Colonic mucosa (tissue), 4 donors: ENCODE results near the gene NRAP. TPM values are rescaled to one million over a fixed set of nuclear protein-coding genes. Genes with fewer than 3 reads are reported as not detected.

Experiments
- DNase-seq: peaks from one replicate; pipeline ENCODE4 v3.0.0-alpha.2; 2020
- H3K27ac ChIP-seq: fragments of 200-600 bp; one replicate; pipeline ENCODE4 v1.8.0; 2021
- H3K27me3 ChIP-seq: fragments of 200-600 bp; one replicate; pipeline ENCODE4 v1.8.0; 2021
- H3K36me3 ChIP-seq: fragments of 200-600 bp; one replicate; pipeline ENCODE4 v1.8.0; 2021
- H3K4me1 ChIP-seq: fragments of 200-600 bp; one replicate; pipeline ENCODE4 v1.8.0; 2021; ENCODE audit warnings: mild to moderate bottlenecking
- H3K4me3 ChIP-seq: fragments of 200-600 bp; one replicate; pipeline ENCODE4 v1.8.0; 2021
- H3K9ac ChIP-seq, 2 donors: one replicate each; pipeline ENCODE4 v1.7.0; 2013; ENCODE audit warnings: control low read depth in 2 of 2, low read depth in 2 of 2, low read length in 2 of 2
- H3K9me3 ChIP-seq: fragments of 200-600 bp; one replicate; pipeline ENCODE4 v1.8.0; 2021
- CTCF ChIP-seq: fragments of 200-600 bp; IDR thresholded peaks from one replicate; pipeline ENCODE4 v1.8.0; 2022; ENCODE audit warnings: antibody characterized with exemption, mild to moderate bottlenecking
- intact Hi-C: fragments of 100-400 bp; cut with DNase I; formaldehyde crosslinking; loops from one replicate; pipeline ENCODE4 v1.14.1; 2022
- total RNA-seq, 2 donors: library from RNA; stranded (reverse); fragmentation: NEBNext Ultra II Directional in 1 of 2; extraction: Animal tissue kit (Norgen Biotek cat#: 25700) in 1 of 2; gene quantifications; one replicate each; pipeline ENCODE4 v1.2.1, GENCODE V29; 2021
- donor health status: healthy.
- donor health status: DM: no; HTN: no; CAD: no.
- donor health status: DM: no; HTN: no; CAD: no.

Gene NRAP
- total RNA-seq, 2 donors from 2014 or later = 1.1 to 1.3 TPM

- no peak for TF ChIP-seq CTCF
- DNase-seq = no peak
- H3K4me1 ChIP-seq = no peaks in the 10 kb centered on the region
- H3K27me3 ChIP-seq = no peaks in the 10 kb centered on the region
- H3K4me3 ChIP-seq = no peak overlapping the region
- H3K9ac ChIP-seq = no peak overlapping the region
- H3K9me3 ChIP-seq = no peaks in the 10 kb centered on the region
- H3K27ac ChIP-seq = no peak overlapping the region
- intact Hi-C loops = no loop called here
- H3K36me3 ChIP-seq = peaks cover 12% of the 10 kb centered on the region
Observed at GRCh38 chr10:113689574-113689973, 25.7 kb upstream of the NRAP start.

DNA sequence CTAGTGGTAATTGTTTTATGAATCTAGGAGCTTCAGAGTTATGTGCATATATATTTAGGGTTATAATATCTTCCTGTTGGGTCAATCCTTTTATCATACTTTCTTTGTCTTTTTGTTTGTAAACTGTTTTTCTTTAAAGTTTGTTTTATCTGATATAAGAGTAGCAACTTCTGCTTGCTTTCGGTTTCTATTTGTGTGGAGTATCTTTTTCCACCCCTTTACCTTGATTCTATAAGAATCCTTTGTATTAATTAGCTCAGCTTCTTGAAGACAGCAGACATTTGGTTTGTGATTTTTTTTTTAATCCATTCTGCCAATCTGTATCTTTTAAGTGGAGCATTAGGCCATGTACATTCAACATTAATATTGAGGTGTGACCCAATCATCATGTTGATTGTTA lies 25.2 kb upstream of the NRAP start:
- TF ChIP-seq CTCF = no peak
- no peak for DNase-seq
- H3K36me3 ChIP-seq = peaks cover 12% of the 10 kb centered on the region
- intact Hi-C loops = no loop called here
- no peak overlapping the region for H3K27ac ChIP-seq
- no peak overlapping the region for H3K4me3 ChIP-seq
- no peaks in the 10 kb centered on the region for H3K27me3 ChIP-seq
- no peaks in the 10 kb centered on the region for H3K9me3 ChIP-seq
- H3K9ac ChIP-seq = no peak overlapping the region
- no peaks in the 10 kb centered on the region for H3K4me1 ChIP-seq

GRCh38 chr10:113687037-113687436 lies 23.2 kb upstream of the NRAP start:
- Histone ChIP-seq H3K36me3 (peaks cover under 1% of the 10 kb centered on the region), H3K4me3 (no peak overlapping the region), H3K27ac (no peak overlapping the region), H3K4me1 (no peaks in the 10 kb centered on the region), H3K27me3 (no peaks in the 10 kb centered on the region), H3K9ac (no peak overlapping the region), H3K9me3 (no peaks in the 10 kb centered on the region)
- no peak for DNase-seq
- intact Hi-C loops = no loop called here
- no peak for TF ChIP-seq CTCF

DNA sequence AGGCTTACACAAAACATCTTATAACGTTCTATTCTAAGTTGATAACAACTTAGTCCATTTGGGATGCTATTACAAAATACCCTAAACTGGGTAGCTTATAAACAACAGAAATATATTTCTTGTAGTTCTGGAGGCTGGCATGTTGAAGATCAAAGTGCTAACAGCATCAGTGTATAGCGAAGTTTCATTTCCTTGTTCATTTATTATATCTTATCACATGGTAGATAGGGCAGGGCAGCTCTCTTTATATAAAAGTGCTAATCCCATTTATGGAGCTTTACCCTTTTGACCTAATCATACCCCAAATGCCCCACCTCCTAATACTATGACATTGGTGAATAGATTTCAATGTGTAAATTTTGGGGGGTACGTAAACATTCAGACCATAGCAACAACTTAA lies 22.2 kb upstream of the NRAP start:
- H3K27ac ChIP-seq = peak overlapping the region; percentile 7
- TF ChIP-seq CTCF = no peak
- H3K27me3 ChIP-seq = no peaks in the 10 kb centered on the region
- H3K4me3 ChIP-seq = no peak overlapping the region
- no peak overlapping the region for H3K9ac ChIP-seq
- no peaks in the 10 kb centered on the region for H3K9me3 ChIP-seq
- H3K36me3 ChIP-seq = no peaks in the 10 kb centered on the region
- peaks cover 4% of the 10 kb centered on the region for H3K4me1 ChIP-seq
- no peak for DNase-seq
- intact Hi-C loops = no loop called here

DNA sequence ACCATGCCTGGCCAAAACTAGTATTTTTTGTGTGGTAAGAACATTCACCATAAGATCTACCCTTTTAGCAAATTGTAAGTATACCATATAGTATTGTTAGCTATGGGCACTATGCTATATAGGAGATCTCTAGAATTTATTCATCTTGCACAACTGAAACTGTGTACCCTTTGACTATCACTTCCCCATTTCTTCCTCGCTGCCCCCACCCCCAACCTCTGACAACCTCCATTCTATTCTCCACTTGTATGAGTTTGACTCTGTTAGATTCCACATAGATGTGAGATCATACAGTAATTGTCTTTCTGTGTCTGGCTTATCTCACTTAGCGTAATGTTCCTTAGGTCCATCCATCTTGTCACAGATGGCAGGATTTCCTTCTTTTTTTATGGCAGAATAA lies 19.5 kb upstream of the NRAP start:
- peaks cover 4% of the 10 kb centered on the region for H3K4me1 ChIP-seq
- TF ChIP-seq CTCF = no peak
- no peaks in the 10 kb centered on the region for H3K36me3 ChIP-seq
- no peak overlapping the region for H3K4me3 ChIP-seq
- H3K9me3 ChIP-seq = no peaks in the 10 kb centered on the region
- no peaks in the 10 kb centered on the region for H3K27me3 ChIP-seq
- H3K9ac ChIP-seq = no peak overlapping the region
- DNase-seq = no peak
- intact Hi-C loops = no loop called here
- H3K27ac ChIP-seq = no peak overlapping the region
